GM18502 (cell line): ENCODE measurements around the gene GNPDA1.
A peak's percentile ranks its signal among the peaks of the same experiment; 100 is the strongest.

Experiments used
- ATAC-seq: cut with Tn5 transposase; IDR thresholded peaks from one replicate; pipeline ENCODE4 v1.9.1; 2021; ENCODE audit warnings: mild to moderate bottlenecking; ENCODE audit not compliant: unreplicated experiment, poor library complexity

The GNPDA1 gene

GRCh38 chr5:141997358-141997960 is 15.4 kb downstream of the GNPDA1 start:
- no peak for ATAC-seq

- ATAC-seq = no peak
These were observed 17.2 kb downstream of the GNPDA1 start for GRCh38 chr5:141995656-141996055.

- no peak for ATAC-seq
These were observed 18.2 kb downstream of the GNPDA1 start for GRCh38 chr5:141994511-141995136.

DNA sequence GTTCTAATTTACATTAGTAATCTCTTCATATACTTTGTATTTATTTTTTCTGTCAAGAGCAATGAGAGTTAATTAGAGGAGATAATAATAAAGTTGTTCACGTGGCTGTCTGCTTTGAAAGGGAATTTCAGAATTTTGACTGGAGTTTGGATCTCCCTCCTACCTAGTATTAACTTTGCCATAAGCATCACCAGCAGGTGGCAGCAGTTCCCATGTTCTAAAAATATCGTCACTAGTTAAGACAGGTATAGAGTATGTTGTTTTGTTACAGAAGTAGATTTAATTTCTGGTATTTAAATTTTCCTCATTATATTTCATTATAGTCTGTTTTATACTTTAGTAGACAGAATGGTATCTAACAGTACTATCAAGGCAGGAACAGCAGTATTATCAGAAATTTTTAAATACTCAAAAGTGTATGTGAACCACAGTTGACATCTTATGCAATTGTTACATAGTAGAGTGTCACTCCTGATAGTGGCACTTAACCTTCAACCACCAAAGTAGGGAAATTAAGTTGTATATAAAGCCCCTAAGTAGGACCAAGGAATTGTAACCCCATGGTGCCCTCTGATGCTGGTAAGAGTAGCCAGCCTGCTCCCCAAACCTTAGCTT is 20.4 kb downstream of the GNPDA1 start:
- ATAC-seq = peak; percentile 65

GRCh38 chr5:141989720-141990119 is 23.1 kb downstream of the GNPDA1 start:
- ATAC-seq = no peak

DNA sequence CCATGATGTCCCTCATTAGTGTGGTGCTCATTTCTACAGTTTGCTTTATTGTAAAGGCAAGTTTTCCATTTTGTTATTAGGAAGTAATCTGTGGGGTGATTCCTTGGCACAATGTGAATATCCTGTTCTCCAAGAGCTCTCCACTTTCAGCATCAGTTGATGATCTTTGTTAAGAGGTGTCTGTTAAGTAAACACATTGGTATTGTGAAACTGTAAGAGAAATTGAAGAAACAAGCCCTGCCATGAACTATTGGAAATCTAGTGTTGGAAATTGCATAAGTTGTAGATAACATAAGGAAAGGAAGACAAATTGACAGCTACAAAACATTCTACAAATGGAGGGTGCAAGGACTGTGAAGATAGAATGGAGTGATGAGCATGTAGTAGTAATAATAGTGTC is 26.8 kb downstream of the GNPDA1 start:
- no peak for ATAC-seq

DNA sequence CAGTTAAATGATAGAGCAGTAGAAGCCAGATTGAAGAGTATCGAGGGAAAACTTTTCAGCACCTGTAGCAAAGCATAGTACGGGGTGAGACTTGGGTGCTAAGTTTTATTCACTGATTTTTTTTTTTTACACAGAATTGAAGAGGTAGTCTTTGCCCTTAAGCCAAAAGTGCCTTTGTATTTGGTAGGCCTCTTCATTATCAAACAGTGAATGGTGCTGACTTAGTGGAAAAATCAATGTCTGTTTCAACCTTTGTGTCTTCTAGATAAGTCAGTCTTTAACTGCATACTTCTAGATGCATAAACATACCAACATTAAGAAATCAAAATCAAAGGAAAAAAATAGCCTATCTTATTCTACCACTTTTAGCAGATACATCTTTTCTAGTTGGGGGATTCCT is 30.2 kb downstream of the GNPDA1 start:
- no peak for ATAC-seq

DNA sequence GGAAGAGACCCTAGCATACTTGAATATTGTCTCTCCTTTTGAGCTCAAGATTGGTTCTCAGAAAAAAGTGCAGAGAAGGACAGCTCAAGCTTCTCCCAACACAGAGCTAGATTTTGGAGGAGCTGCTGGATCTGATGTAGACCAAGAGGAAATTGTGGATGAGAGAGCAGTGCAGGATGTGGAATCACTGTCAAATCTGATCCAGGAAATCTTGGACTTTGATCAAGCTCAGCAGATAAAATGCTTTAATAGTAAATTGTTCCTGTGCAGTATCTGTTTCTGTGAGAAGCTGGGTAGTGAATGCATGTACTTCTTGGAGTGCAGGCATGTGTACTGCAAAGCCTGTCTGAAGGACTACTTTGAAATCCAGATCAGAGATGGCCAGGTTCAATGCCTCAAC is 34.4 kb downstream of the GNPDA1 start:
- no peak for ATAC-seq

GRCh38 chr5:141976176-141976575 is 36.7 kb downstream of the GNPDA1 start:
- ATAC-seq = no peak

GRCh38 chr5:141973871-141974595 is 38.8 kb downstream of the GNPDA1 start:
- ATAC-seq = no peak

DNA sequence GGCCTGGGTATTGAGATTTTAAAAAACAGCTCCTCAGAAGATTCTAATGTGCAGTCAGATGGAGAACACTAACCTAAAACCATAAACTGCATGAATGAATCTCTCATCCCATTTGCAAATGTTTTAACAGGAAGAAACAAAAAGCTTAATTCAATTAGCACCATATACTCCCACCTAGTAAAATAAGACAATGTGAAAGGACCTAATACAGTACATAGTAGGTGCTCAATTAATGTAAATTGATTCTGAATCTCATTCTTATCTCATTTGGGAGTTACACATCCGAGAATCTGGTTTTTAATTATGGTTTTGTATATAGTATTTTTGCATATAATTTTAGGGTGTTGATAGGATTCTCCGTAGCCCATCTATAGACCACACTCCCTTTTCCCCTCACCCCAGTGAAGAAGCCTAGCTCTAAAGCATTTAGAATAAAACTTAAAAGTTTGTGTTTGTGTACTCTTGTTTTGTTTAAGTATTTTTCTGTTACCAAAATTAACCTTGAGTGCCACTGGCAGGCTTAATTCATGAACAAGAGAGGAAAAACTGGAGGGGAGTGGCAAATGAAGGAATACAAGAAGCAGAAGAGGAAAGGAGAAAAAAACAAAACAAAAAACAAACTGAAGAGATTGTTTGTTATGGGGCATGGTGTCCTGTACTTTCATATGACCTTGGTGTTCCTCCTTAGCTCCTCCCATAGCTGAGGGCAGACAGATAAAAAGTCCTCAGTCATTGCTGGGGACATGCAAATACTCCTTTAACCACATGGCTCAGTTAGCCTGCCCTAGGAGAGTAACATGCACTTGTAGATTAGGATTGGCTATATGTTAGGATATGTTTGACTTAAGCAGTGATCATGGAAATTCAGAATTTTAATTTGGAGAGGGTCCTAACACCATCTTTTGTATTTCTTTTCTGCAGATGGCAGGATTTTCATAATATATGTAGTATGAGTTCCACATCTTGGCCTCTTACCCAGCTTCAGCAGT is 42.8 kb downstream of the GNPDA1 start:
- peak; percentile 59 for ATAC-seq

- peak; percentile 92 for ATAC-seq
These were observed 43.8 kb downstream of the GNPDA1 start, which contains the start of gene RNF14 for GRCh38 chr5:141968914-141969608. TSS of gene RNF14 (plus strand) at chr5:141969105. CDS start at chr5:141973589, 4,484 bp downstream.

GRCh38 chr5:141966963-141967333 is 45.9 kb downstream of the GNPDA1 start:
- no peak for ATAC-seq

DNA sequence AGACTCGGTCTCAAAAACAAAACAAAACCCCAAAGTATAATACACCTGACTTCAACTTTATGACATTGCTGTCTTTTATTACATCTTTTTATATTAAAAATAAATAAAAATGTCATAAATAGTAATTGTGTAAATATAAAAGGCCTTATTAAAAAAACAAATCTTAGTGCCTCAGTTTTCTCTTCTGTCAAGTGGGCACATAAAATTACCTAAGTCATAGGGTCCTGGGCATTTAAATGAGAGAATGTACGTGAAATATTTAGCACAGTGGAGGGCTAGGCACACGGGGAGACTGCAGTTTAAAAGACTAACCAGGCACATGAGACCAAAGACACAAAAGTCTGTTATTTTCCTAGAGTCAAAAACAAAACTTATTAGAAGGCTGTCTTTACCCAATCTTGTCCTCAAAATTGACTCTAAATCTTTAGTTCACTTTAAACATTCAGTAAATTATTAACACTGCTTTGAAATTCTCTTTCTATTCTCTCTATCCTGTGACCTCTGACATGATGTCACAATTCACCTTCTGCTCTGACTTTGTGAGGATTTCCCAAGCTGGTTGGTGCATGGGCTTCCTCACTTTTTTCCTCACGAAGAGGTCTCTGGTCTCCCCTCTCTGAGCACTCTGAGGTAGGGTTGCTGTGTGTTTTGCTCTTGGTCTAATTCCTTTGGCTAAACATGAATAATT is 46.4 kb downstream of the GNPDA1 start:
- ATAC-seq = no peak

- no peak for ATAC-seq
These were observed 47.8 kb downstream of the GNPDA1 start for GRCh38 chr5:141965071-141965470.

GRCh38 chr5:141963701-141964100 is 49.1 kb downstream of the GNPDA1 start:
- ATAC-seq = no peak

DNA sequence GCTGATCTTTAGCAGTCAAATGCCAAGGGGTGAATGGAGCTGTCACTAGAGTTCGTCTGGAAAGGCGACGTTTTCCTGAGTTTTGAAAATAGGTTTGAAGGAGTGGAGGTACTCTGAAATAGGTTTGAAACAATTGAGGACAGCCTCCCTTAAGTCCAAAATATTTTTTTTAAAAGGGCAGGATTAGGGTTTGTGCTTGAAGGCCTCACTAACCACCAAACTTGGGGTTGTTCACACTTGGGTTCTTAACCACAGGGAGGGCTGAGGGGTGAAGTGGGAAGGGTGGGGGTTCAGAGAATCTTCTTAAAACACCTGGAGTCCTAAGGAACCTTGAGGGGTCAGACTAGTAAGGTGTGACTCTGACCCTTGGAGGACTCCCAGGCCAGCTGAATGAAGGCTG is 51.4 kb downstream of the GNPDA1 start:
- ATAC-seq = no peak

DNA sequence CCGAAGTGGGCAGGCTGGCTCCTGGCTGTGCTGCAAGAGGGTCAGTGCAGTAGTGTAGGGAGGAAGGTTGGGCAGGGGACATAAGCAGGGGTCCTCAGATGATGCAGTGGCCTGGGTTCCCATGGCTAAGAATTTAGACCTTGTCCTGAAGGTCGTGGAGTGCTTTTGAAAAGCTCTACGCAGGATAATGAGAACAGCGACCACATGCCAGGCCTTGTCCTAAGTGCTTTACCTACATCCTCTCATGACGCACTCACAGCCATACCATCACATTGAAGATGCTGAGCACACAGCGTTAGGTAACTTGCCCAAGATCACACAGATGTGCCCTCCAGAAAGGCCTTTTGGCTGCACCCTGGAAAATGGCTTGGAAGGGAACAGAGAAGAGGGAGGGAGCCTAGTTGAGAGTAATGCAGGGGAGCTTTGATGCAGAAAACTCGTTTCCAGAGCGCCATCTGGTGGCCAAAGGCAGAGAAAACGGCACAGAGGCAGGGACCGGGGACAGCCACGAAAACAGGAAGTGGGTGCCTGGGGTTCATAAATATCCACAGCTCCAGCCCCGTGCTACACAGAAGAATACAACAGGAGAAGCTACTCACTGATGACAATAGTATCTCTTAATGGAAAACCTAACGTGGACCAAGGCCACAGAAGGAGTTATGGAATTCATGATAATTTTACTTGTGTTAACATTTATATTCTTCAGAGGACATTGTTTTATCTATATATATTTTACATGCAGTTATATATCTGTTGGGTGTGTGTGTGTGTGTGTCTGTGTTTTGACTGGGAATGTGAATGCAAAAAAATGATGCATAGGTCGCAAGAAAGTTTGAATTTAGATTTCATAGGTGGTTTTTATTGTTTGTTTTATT is 52.1 kb downstream of the GNPDA1 start:
- ATAC-seq = peak; percentile 93
